Measurements from ENCODE around the gene KCNT1. TPM values are rescaled to one million over a fixed set of nuclear protein-coding genes. Genes with fewer than 3 reads are reported as not detected.

The KCNT1 gene
- polyA plus RNA-seq, 10 donors: 2.8 to 13.6 (median 7.2) TPM

Other genes with a start within 250 kb of the KCNT1 start
- gene PPP1R26, start 222.4 kb upstream of the KCNT1 start, polyA plus RNA-seq (ENCODE audit: insufficient read length in 10 of 10): 10 to 100 TPM in 5 of 10 donors, 1 to 10 TPM in 5; 8.8 to 14.1 (median 9.9) TPM
- gene MRPS2, start 201.5 kb upstream of the KCNT1 start, polyA plus RNA-seq (ENCODE audit: insufficient read length in 10 of 10): 10 to 100 TPM; 25.2 to 36.8 (median 30.2) TPM
- gene LCN1, start 180.7 kb upstream of the KCNT1 start, polyA plus RNA-seq (ENCODE audit: insufficient read length in 10 of 10): not detected
- gene OBP2A, start 156.1 kb upstream of the KCNT1 start, polyA plus RNA-seq (ENCODE audit: insufficient read length in 10 of 10): not detected
- gene PAEP, start 140.4 kb upstream of the KCNT1 start, polyA plus RNA-seq (ENCODE audit: insufficient read length in 10 of 10): under 1 TPM in 5 of 10 donors, not detected in 5; 0.32 to 0.99 (median 0.63) TPM
- gene GLT6D1, start 62.6 kb upstream of the KCNT1 start, polyA plus RNA-seq (ENCODE audit: insufficient read length in 10 of 10): not detected
- not detected for gene LCN9, start 38.9 kb upstream of the KCNT1 start, polyA plus RNA-seq (ENCODE audit: insufficient read length in 10 of 10)
- gene SOHLH1, start 2.7 kb upstream of the KCNT1 start, polyA plus RNA-seq (ENCODE audit: insufficient read length in 10 of 10): under 1 TPM in 7 of 10 donors, not detected in 3; 0.11 to 0.29 (median 0.21) TPM
- gene CAMSAP1, start 205.4 kb downstream of the KCNT1 start, polyA plus RNA-seq (ENCODE audit: insufficient read length in 10 of 10): 10 to 100 TPM; 19.5 to 28.1 (median 24.0) TPM

All from muscle of back (tissue), 10 donors.